ENCODE results near the gene CACNA1C.

The CACNA1C gene

GRCh38 chr12:2242816-2243215, 190.0 kb downstream of the CACNA1C start:
- Histone ChIP-seq H3K36me3 (ENCODE audit: insufficient read depth, low read length) (no peaks in the 10 kb centered on the region), H3K79me2 (ENCODE audit: insufficient read depth, low read length) (no peaks in the 10 kb centered on the region), H3K27me3 (ENCODE audit: insufficient read depth, low read length, poor library complexity) (peaks cover 6% of the 10 kb centered on the region), H3K4me3 (ENCODE audit: low read depth in 1 of 2, low read length in 2 of 2) (no peak overlapping the region), H3K9ac (ENCODE audit: low read depth, low read length) (no peak overlapping the region), H4K20me1 (ENCODE audit: insufficient read depth, low read length) (0 out of 2 replicates have a peak, but pooled peaks cover 5% of the 10 kb centered on the region), H3K9me3 (ENCODE audit: insufficient read depth, low read length, severe bottlenecking) (no peaks in the 10 kb centered on the region), H3K27ac (ENCODE audit: low read length) (no peak overlapping the region), H3K4me2 (ENCODE audit: insufficient read depth, low read length) (no peak overlapping the region), H2AFZ (ENCODE audit: low read depth, low read length) (no peak overlapping the region), H3K4me1 (ENCODE audit: insufficient read depth, low read length) (no peaks in the 10 kb centered on the region)
- TF ChIP-seq EZH2 (IDR thresholded peaks at IDR 0.05; ENCODE audit: borderline replicate concordance, low read depth, low read length, severe bottlenecking) (no peak), CTCF (IDR thresholded peaks at IDR 0.05; ENCODE audit: borderline replicate concordance, extremely low read depth, low read length, poor library complexity, severe bottlenecking) (no peak)
- DNase-seq (no peak), ATAC-seq (ENCODE audit: insufficient read depth, low read depth) (0 out of 3 replicates have a peak, but pooled peaks have one; percentile 22)

- Histone ChIP-seq H3K36me3 (ENCODE audit: insufficient read depth, low read length) (no peaks in the 10 kb centered on the region), H3K4me2 (ENCODE audit: insufficient read depth, low read length) (no peak overlapping the region), H3K27ac (ENCODE audit: low read length) (no peak overlapping the region), H3K27me3 (ENCODE audit: insufficient read depth, low read length, poor library complexity) (peaks cover 6% of the 10 kb centered on the region), H2AFZ (ENCODE audit: low read depth, low read length) (no peak overlapping the region), H3K4me1 (ENCODE audit: insufficient read depth, low read length) (no peaks in the 10 kb centered on the region), H4K20me1 (ENCODE audit: insufficient read depth, low read length) (0 out of 2 replicates have a peak, but pooled peaks cover 5% of the 10 kb centered on the region), H3K79me2 (ENCODE audit: insufficient read depth, low read length) (no peaks in the 10 kb centered on the region), H3K4me3 (ENCODE audit: low read depth in 1 of 2, low read length in 2 of 2) (no peak overlapping the region), H3K9ac (ENCODE audit: low read depth, low read length) (no peak overlapping the region), H3K9me3 (ENCODE audit: insufficient read depth, low read length, severe bottlenecking) (no peaks in the 10 kb centered on the region)
- DNase-seq, result no peak
- TF ChIP-seq EZH2 (IDR thresholded peaks at IDR 0.05; ENCODE audit: borderline replicate concordance, low read depth, low read length, severe bottlenecking) (no peak), CTCF (IDR thresholded peaks at IDR 0.05; ENCODE audit: borderline replicate concordance, extremely low read depth, low read length, poor library complexity, severe bottlenecking) (no peak)
- ATAC-seq (ENCODE audit: insufficient read depth, low read depth), result no peak
These were observed 190.5 kb downstream of the CACNA1C start for GRCh38 chr12:2243275-2243674.

DNA sequence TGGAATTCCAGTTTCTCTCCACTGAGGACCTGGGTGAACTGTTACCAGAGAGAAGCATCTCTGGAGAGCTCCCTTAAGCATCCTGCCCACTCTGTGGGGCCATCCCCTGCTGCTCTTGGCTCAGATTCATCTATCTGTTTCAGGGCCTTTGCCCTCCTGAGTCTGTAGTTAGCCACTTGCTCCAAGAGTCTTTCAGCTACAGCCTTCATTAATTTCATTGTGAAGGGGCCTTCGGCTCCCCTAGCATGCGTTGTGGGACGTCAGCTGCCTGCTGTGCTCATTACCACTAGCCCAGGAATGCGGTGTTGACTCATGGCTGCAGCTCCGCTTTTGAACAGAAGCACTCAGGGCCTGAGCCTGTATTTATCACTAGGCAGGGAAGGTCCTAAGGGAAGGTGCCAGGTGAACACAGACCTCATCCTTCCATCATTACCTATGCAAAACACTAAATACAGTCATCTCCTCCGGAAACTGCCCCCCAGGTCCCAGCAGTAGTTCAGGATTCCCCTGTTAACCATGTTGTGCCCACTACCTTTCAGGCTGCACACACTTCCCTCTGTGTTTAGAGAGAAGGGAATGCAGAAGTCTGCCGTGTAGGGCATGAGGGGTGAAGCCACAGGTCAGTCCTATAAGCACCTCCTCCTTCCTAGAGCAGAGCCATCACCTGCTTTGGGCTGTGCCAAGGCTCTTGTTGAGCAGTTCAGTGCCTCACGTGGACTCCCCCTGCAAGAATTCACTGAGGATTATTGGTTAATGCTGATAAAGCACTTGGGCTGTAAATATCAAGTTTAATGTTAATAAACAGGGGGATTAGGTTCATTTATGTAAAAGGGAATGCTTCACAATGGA, 191.4 kb downstream of the CACNA1C start:
- Histone ChIP-seq H3K79me2 (ENCODE audit: insufficient read depth, low read length) (no peaks in the 10 kb centered on the region), H3K4me2 (ENCODE audit: insufficient read depth, low read length) (no peak overlapping the region), H3K27ac (ENCODE audit: low read length) (no peak overlapping the region), H3K9ac (ENCODE audit: low read depth, low read length) (no peak overlapping the region), H3K9me3 (ENCODE audit: insufficient read depth, low read length, severe bottlenecking) (no peaks in the 10 kb centered on the region), H3K36me3 (ENCODE audit: insufficient read depth, low read length) (no peaks in the 10 kb centered on the region), H3K27me3 (ENCODE audit: insufficient read depth, low read length, poor library complexity) (peaks cover 6% of the 10 kb centered on the region), H4K20me1 (ENCODE audit: insufficient read depth, low read length) (peaks cover 9% of the 10 kb centered on the region; the same call in 1 of the 2 replicates), H3K4me3 (ENCODE audit: low read depth in 1 of 2, low read length in 2 of 2) (no peak overlapping the region), H2AFZ (ENCODE audit: low read depth, low read length) (no peak overlapping the region), H3K4me1 (ENCODE audit: insufficient read depth, low read length) (no peaks in the 10 kb centered on the region)
- no peak for ATAC-seq (ENCODE audit: insufficient read depth, low read depth)
- DNase-seq, result no peak
- TF ChIP-seq EZH2 (IDR thresholded peaks at IDR 0.05; ENCODE audit: borderline replicate concordance, low read depth, low read length, severe bottlenecking) (no peak), CTCF (IDR thresholded peaks at IDR 0.05; ENCODE audit: borderline replicate concordance, extremely low read depth, low read length, poor library complexity, severe bottlenecking) (no peak)

Data from DND-41 (cell line).